Liver (tissue), 3 donors: Measurements from ENCODE around the gene FRZB.

ENCODE experiments used
- ATF3 ChIP-seq: IDR thresholded peaks from 2 replicates; pipeline ENCODE4 v1.6.1; 2016; ENCODE audit warnings: antibody characterized with exemption
- CTCF ChIP-seq: fragments of 150-350 bp; IDR thresholded peaks from 2 replicates; pipeline ENCODE4 v1.5.1; 2017; ENCODE audit warnings: improper control_type of control experiment, low read depth, low read length; ENCODE audit not compliant: missing input control
- HNF4G ChIP-seq: IDR thresholded peaks from 2 replicates; pipeline ENCODE4 v1.6.1; 2016; ENCODE audit warnings: antibody characterized with exemption
- MAX ChIP-seq: IDR thresholded peaks from 2 replicates; pipeline ENCODE4 v1.6.1; 2016; ENCODE audit warnings: antibody characterized with exemption
- RAD21 ChIP-seq, 2 donors: IDR thresholded peaks; 2 replicates each; pipeline ENCODE4 v1.6.1; 2016; ENCODE audit warnings: antibody characterized with exemption in 2 of 2, mild to moderate bottlenecking in 2 of 2
- REST ChIP-seq: IDR thresholded peaks from 2 replicates; pipeline ENCODE4 v1.6.1; 2016; ENCODE audit warnings: antibody characterized with exemption, mild to moderate bottlenecking
- SP1 ChIP-seq: IDR thresholded peaks from 2 replicates; pipeline ENCODE4 v1.6.1; 2018; ENCODE audit warnings: antibody characterized with exemption, mild to moderate bottlenecking
- TAF1 ChIP-seq: conservative IDR thresholded peaks from 2 replicates; pipeline ENCODE4 v1.6.1; 2016; ENCODE audit warnings: antibody characterized with exemption, mild to moderate bottlenecking
- donor health status: healthy.
- donor health status: healthy.

GRCh38 chr2:182897137-182897536 is 30.7 kb upstream of the FRZB start:
- TF ChIP-seq CTCF = no peak
- no peak for TF ChIP-seq MAX
- no peak for TF ChIP-seq HNF4G
- no peak for TF ChIP-seq SP1
- no peak for TF ChIP-seq RAD21 (IDR thresholded peaks at IDR 0.05)
- TF ChIP-seq TAF1 = no peak
- TF ChIP-seq REST = no peak
- TF ChIP-seq ATF3 = no peak
